Fibroblast of the aortic adventitia (primary cell): ENCODE data around the gene TRABD2B. TPM values are rescaled to one million over a fixed set of nuclear protein-coding genes. Genes with fewer than 3 reads are reported as not detected.

ENCODE experiments used
- DNase-seq: peaks from one replicate; pipeline ENCODE4 v3.0.0-alpha.2; 2010; ENCODE audit warnings: low read depth
- H3K4me3 ChIP-seq: 2 replicates; pipeline ENCODE4 v1.5.1; 2011; ENCODE audit warnings: low read depth, mild to moderate bottlenecking, control low read depth, low read length, moderate library complexity
- total RNA-seq: library from RNA; depleted of rRNA; stranded (reverse); fragments of >200 nt; gene quantifications from 2 replicates; pipeline ENCODE4 v1.2.3, GENCODE V29; 2012; ENCODE audit warnings: low replicate concordance
- TF ChIP-seq, protein P1 (sequence below): IDR thresholded peaks from 2 replicates; pipeline ENCODE4 v1.5.1; 2011; ENCODE audit warnings: mild to moderate bottlenecking, low read length, control low read depth, inconsistent platforms; ENCODE audit not compliant: insufficient read depth

Gene TRABD2B
- total RNA-seq, 1 donor, result under 0.01 TPM

DNA sequence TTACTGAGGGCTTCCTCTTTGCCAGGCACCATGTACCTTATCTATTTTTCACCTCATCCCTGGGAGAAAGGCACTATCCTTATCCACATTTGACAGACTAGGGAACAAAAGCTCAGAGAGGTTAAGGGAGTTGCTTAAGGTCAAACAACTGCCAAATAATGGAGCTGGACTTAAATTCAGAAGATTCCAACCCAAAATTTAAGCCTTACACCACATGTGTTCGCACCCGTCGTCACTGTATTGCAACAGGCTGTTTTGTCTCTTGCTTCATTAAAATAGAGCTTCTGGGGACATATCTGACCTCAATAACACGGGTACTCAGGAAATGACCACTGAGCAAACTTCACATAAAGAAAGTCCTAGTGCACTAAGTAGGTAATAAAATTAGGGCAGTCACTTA, 62.0 kb downstream of the TRABD2B start:
- TF ChIP-seq, protein P1, sequence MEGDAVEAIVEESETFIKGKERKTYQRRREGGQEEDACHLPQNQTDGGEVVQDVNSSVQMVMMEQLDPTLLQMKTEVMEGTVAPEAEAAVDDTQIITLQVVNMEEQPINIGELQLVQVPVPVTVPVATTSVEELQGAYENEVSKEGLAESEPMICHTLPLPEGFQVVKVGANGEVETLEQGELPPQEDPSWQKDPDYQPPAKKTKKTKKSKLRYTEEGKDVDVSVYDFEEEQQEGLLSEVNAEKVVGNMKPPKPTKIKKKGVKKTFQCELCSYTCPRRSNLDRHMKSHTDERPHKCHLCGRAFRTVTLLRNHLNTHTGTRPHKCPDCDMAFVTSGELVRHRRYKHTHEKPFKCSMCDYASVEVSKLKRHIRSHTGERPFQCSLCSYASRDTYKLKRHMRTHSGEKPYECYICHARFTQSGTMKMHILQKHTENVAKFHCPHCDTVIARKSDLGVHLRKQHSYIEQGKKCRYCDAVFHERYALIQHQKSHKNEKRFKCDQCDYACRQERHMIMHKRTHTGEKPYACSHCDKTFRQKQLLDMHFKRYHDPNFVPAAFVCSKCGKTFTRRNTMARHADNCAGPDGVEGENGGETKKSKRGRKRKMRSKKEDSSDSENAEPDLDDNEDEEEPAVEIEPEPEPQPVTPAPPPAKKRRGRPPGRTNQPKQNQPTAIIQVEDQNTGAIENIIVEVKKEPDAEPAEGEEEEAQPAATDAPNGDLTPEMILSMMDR, result no peak
- H3K4me3 ChIP-seq, result no peak overlapping the region
- no peak for DNase-seq

DNA sequence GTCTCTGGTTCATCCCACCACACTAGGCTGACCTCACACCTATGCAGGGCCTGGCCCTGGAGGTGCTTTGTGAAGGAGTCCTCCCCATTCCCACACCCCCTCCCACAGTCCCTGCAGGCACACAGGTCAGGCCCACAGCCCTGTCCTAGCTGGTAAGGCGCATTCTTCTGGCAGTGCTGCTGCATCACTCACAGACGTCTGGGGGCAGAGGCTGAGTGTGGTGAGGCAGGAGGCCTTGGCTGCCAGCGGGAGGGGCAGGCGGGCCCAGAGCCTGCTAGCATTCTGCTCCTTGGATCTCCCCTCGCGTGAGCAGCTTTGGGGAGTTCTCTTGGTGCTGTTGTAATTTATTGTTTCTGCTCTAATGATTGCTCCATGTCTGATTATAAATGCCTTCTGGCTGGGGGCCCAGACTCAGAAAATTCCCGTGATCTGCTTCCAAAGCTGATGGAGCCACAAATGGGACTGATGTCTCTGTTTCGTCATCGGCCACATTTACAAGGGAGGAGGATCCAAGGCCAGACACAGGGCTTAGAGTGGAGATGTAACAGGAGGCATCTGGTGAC, 62.9 kb downstream of the TRABD2B start:
- peak; percentile 61 for DNase-seq
- H3K4me3 ChIP-seq, result no peak overlapping the region
- TF ChIP-seq, protein P1, result no peak

DNA sequence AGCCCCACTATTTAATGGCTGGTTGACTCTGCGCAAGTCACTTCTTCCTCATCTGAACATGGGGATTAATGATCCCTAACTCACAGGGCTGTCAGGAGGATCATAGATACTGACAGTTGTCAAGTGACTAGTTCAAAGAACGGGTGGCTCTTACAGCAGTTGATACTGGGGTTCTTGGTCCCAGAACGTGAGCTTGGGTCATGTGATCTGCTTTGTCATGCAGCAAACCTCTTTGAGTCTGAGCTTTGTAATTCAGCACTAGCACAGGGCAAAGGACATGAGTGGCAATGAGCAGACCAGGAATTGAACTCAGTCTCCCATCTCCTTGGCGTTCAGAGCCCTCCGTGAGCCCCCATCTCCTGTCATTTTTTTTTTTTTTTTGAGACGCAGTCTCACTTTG, 64.4 kb downstream of the TRABD2B start:
- no peak for DNase-seq
- TF ChIP-seq, protein P1, result no peak
- H3K4me3 ChIP-seq, result no peak overlapping the region

DNA sequence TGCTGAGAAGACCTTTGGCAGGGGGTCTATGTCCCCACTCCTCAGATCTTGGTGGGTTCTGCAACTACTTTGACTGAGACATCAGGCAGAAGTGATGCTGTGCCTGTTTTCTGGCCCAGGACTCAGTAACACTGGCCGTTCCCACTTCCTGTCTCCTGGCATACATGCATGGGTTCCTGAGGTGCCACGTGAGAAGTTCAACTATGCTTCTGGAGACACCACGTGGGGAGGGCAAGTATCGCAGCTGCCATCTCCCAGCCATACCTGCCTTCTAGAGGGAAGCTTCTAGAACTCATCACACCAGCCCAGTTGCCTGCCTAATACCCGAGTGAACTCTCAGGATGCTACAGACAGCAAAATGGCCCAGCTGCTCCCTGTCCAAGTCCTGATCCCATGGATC, 65.8 kb downstream of the TRABD2B start:
- DNase-seq, result no peak
- no peak overlapping the region for H3K4me3 ChIP-seq
- TF ChIP-seq, protein P1, result no peak

DNA sequence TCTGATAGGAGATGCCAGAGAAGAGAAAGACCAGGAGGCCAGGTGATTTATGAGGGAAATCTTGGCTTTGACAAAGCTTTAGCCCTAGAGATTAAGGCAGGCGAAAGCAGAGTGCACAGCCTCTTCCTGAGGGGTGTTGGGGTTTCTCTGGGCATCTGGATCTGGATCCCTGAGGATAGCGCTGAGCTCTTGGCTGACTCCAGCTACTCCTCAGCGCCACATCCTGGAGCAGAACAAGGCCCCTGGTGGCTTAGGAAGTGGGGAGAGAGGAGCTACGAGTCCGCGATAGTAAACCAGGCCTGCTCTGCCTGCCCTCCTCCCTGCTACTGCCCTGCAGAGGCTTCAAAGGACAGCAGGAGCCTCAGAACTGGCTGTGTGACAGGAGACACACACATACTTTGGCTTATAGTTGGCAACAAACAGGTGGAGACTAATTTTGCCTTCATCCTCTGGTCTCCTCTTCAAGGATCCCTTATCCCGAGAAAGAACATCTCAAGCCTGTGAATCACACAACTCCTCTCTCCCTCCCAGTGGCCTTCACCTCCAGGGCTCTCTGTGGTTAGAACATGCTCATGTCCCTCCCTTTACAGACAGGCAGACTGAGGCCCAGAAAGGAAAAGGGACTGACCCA, 66.9 kb downstream of the TRABD2B start:
- H3K4me3 ChIP-seq, result no peak overlapping the region
- TF ChIP-seq, protein P1, result no peak
- no peak for DNase-seq

DNA sequence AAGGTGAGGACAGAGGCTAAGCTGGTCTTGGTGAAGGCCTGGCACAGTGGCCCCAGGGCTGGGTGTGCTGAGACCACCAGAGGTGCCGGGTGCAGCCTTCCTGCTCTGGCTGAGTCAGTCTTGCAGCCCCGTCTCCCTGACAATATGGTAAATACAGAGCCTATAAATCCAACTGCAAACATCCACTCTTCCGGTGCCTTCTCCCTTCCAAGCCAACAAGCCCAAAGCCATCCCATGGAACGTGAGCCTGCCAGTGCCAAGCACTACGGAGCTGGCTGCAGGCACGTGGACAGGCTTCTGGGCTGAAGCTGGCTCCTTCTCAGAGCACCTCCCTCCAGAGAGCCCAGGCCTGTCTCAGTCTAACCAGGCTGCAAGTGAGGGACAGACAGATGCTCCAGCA, 70.0 kb downstream of the TRABD2B start:
- DNase-seq, result no peak
- H3K4me3 ChIP-seq, result no peak overlapping the region
- TF ChIP-seq, protein P1, result no peak
